SU-DHL-6 (cell line): ENCODE results near the gene ABLIM1.

ENCODE experiments used
- H2AFZ ChIP-seq: fragments of 200-600 bp; sonication (generic); 2 replicates; pipeline ENCODE4 v1.6.1; 2014; ENCODE audit warnings: low read depth, mild to moderate bottlenecking, moderate library complexity, mixed read lengths, antibody characterized with exemption, low read length; ENCODE audit not compliant: severe bottlenecking
- H3F3A ChIP-seq: fragments of 200-600 bp; shearing (Covaris generic); 2 replicates; pipeline ENCODE4 v1.6.0; 2016; ENCODE audit warnings: antibody characterized with exemption, mild to moderate bottlenecking; ENCODE audit not compliant: insufficient read depth
- H3K27ac ChIP-seq: fragments of 200-600 bp; sonication (generic); 2 replicates; pipeline ENCODE4 v1.5.1; 2016; ENCODE audit warnings: low read depth, mild to moderate bottlenecking, low read length, moderate library complexity, mixed read lengths
- H3K27me3 ChIP-seq: fragments of 200-600 bp; sonication (generic), shearing (Covaris generic); 2 replicates; pipeline ENCODE4 v1.6.0; 2014; ENCODE audit warnings: mild to moderate bottlenecking, low read length
- H3K36me3 ChIP-seq: fragments of 200-600 bp; sonication (generic); 2 replicates; pipeline ENCODE4 v1.6.1; 2014; ENCODE audit warnings: mild to moderate bottlenecking, low read length, mixed read lengths
- H3K4me2 ChIP-seq: fragments of 300-600, 200-600 bp; shearing (Covaris generic), sonication (generic); 2 replicates; pipeline ENCODE4 v1.6.0; 2014; ENCODE audit warnings: low read length, low read depth, mild to moderate bottlenecking; ENCODE audit not compliant: poor library complexity, severe bottlenecking
- H3K4me3 ChIP-seq: fragments of 200-600 bp; sonication (generic); 2 replicates; pipeline ENCODE4 v1.5.1; 2014; ENCODE audit warnings: antibody characterized with exemption, low read length, mild to moderate bottlenecking, mixed read lengths; ENCODE audit not compliant: insufficient read depth, poor library complexity, severe bottlenecking
- H3K79me2 ChIP-seq: fragments of 200-600 bp; sonication (generic); 2 replicates; pipeline ENCODE4 v1.6.1; 2014; ENCODE audit warnings: mild to moderate bottlenecking, low read length, moderate library complexity; ENCODE audit not compliant: insufficient read depth
- H3K9ac ChIP-seq: fragments of 200-600 bp; sonication (generic); 2 replicates; pipeline ENCODE4 v1.7.0; 2014; ENCODE audit warnings: mild to moderate bottlenecking, low read length
- H3K9me2 ChIP-seq: fragments of 200-600 bp; sonication (generic); replicated peaks from 2 replicates; pipeline ENCODE4 v1.6.1; 2014; ENCODE audit warnings: low read length; ENCODE audit not compliant: insufficient read depth
- H3K9me3 ChIP-seq: fragments of 200-600 bp; sonication (generic); 2 replicates; pipeline ENCODE4 v1.6.1; 2014; ENCODE audit warnings: low read length, mixed read lengths; ENCODE audit not compliant: insufficient read depth
- H4K20me1 ChIP-seq: fragments of 200-600 bp; sonication (generic); 2 replicates; pipeline ENCODE4 v1.6.1; 2014; ENCODE audit warnings: low read depth, mild to moderate bottlenecking, antibody characterized with exemption, low read length, moderate library complexity, mixed read lengths
- EZH2phosphoT487 ChIP-seq: fragments of 200-600 bp; sonication (generic), shearing (Covaris generic); conservative IDR thresholded peaks from 2 replicates; pipeline ENCODE4 v1.6.1; 2018; ENCODE audit warnings: mild to moderate bottlenecking, antibody characterized with exemption, low read length, moderate library complexity, mixed read lengths
- TF ChIP-seq, protein P1 (sequence below): fragments of 200-600 bp; sonication (generic); IDR thresholded peaks from one replicate; pipeline ENCODE4 v1.5.1; 2017; ENCODE audit warnings: antibody characterized with exemption, mild to moderate bottlenecking, low read length, moderate library complexity; ENCODE audit not compliant: insufficient read depth, poor library complexity, severe bottlenecking

Gene ABLIM1

DNA sequence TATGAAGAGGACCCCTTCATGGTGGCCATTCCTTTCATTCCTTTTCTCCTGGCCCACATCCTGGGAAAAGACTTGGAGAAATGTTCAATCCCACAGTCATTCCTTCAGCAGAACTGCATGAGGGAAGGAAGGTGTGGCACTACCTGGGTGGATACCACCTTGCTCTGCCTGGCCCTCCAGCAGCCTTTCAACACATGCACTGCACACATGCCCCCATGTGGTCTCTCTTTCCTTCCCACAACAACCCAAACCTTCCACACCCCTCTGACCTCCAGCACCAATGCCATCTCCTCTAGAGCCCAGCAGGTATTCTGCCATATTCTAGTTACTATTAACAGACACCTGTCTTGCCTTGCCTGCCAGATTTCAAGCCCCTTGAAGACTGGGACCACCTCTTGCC lies 213.3 kb downstream of the ABLIM1 start:
- no peak overlapping the region for H3K27ac ChIP-seq
- no peaks in the 10 kb centered on the region for H3F3A ChIP-seq
- H3K4me2 ChIP-seq = no peak overlapping the region
- H3K9me3 ChIP-seq = no peaks in the 10 kb centered on the region
- TF ChIP-seq EZH2phosphoT487 = no peak
- TF ChIP-seq, protein P1, sequence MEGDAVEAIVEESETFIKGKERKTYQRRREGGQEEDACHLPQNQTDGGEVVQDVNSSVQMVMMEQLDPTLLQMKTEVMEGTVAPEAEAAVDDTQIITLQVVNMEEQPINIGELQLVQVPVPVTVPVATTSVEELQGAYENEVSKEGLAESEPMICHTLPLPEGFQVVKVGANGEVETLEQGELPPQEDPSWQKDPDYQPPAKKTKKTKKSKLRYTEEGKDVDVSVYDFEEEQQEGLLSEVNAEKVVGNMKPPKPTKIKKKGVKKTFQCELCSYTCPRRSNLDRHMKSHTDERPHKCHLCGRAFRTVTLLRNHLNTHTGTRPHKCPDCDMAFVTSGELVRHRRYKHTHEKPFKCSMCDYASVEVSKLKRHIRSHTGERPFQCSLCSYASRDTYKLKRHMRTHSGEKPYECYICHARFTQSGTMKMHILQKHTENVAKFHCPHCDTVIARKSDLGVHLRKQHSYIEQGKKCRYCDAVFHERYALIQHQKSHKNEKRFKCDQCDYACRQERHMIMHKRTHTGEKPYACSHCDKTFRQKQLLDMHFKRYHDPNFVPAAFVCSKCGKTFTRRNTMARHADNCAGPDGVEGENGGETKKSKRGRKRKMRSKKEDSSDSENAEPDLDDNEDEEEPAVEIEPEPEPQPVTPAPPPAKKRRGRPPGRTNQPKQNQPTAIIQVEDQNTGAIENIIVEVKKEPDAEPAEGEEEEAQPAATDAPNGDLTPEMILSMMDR = no peak
- no peaks in the 10 kb centered on the region for H4K20me1 ChIP-seq
- H3K9me2 ChIP-seq = no peaks in the 10 kb centered on the region
- no peak overlapping the region for H3K4me3 ChIP-seq
- no peaks in the 10 kb centered on the region for H3K79me2 ChIP-seq
- no peaks in the 10 kb centered on the region for H3K27me3 ChIP-seq
- no peak overlapping the region for H2AFZ ChIP-seq
- no peak overlapping the region for H3K9ac ChIP-seq
- no peaks in the 10 kb centered on the region for H3K36me3 ChIP-seq

DNA sequence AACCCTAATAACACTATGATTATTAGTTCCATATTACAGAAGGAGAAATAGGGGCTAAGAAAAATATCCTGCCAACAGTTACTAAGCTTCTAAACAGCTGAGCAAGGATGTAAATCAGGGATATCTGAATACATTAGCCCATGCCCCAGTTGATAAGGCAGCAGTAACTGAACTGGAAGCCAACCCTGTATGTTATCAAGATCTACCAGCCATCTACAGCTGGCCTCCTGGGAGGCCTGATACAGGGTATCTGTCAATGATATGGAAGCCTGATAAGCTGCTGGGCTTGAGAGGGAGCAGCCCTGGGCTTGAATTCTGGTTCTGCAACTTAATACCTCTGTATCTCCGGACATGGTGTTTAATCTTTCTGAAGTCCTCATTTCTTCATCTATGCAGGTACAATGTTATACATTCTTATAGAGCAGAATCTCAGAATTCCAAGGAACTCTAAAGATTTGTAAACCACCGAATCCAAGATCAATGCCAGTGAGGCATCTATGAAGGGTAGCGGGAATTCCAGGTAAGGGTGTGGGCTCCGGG lies 215.9 kb downstream of the ABLIM1 start:
- no peak overlapping the region for H3K4me3 ChIP-seq
- no peaks in the 10 kb centered on the region for H3F3A ChIP-seq
- H3K9me2 ChIP-seq = no peaks in the 10 kb centered on the region
- H3K27me3 ChIP-seq = no peaks in the 10 kb centered on the region
- no peak overlapping the region for H2AFZ ChIP-seq
- no peaks in the 10 kb centered on the region for H3K9me3 ChIP-seq
- H4K20me1 ChIP-seq = no peaks in the 10 kb centered on the region
- no peaks in the 10 kb centered on the region for H3K79me2 ChIP-seq
- H3K9ac ChIP-seq = no peak overlapping the region
- TF ChIP-seq EZH2phosphoT487 = no peak
- TF ChIP-seq, protein P1 = no peak
- H3K27ac ChIP-seq = no peak overlapping the region
- H3K36me3 ChIP-seq = no peaks in the 10 kb centered on the region
- no peak overlapping the region for H3K4me2 ChIP-seq

DNA sequence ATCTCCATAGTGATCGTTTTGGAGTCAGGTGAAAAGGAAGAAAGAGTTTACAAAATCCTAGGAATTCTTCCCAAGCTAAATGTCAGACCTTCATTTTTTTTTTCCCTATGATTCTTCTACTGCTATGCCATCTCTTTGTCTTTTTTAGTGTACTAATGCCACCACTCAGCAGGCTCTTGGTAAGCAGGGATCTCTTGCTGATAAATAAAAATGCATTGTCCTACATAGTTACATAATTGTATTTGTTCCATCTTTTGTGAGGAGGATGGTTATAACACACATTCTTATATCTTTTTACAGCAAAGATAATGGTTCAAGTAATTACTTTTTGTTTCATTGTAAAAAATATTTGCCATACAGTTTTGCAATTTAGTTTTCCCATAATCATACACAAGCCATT lies 217.0 kb downstream of the ABLIM1 start:
- Histone ChIP-seq H3K9me3 (no peaks in the 10 kb centered on the region), H3K9ac (no peak overlapping the region), H2AFZ (no peak overlapping the region), H3F3A (no peaks in the 10 kb centered on the region), H3K27ac (no peak overlapping the region), H3K27me3 (no peaks in the 10 kb centered on the region), H3K4me3 (no peak overlapping the region), H4K20me1 (no peaks in the 10 kb centered on the region), H3K79me2 (no peaks in the 10 kb centered on the region), H3K9me2 (no peaks in the 10 kb centered on the region), H3K36me3 (no peaks in the 10 kb centered on the region), H3K4me2 (no peak overlapping the region)
- TF ChIP-seq, protein P1 = no peak
- no peak for TF ChIP-seq EZH2phosphoT487
